T-helper 1 cell (primary cell): ENCODE data around the gene CARD19.

ENCODE experiments used
- DNase-seq, 5 donors: peaks; one replicate each; pipeline ENCODE4 v3.0.0-alpha.2; 2012 to 2020

The CARD19 gene

GRCh38 chr9:93161786-93162562, 66.0 kb downstream of the CARD19 start:
- no peak for DNase-seq
